AG10803 (cell line): ENCODE data around the gene SEZ6L2.
"Not testable (repeated sequence)": the region's sequence is repeated elsewhere in the genome, so short reads cannot be mapped to it uniquely, and the experiment has no call there.

Experiments
- DNase-seq: peaks from one replicate; pipeline ENCODE4 v3.0.0; 2010; ENCODE audit warnings: low read depth
- H3K4me3 ChIP-seq: 2 replicates; pipeline ENCODE4 v1.5.1; 2011; ENCODE audit warnings: mild to moderate bottlenecking, low read length, control low read depth
- CTCF ChIP-seq: conservative IDR thresholded peaks from 2 replicates; pipeline ENCODE4 v1.5.1; 2011; ENCODE audit warnings: mild to moderate bottlenecking, low read length, control low read depth, inconsistent platforms

The SEZ6L2 gene

GRCh38 chr16:29841631-29842030 lies 57.7 kb downstream of the SEZ6L2 start:
- TF ChIP-seq CTCF = no peak
- no peak overlapping the region for H3K4me3 ChIP-seq
- no peak for DNase-seq

- no peak for DNase-seq
- no peak for TF ChIP-seq CTCF
- H3K4me3 ChIP-seq = no peak overlapping the region
Measured at GRCh38 chr16:29840240-29840639, 59.1 kb downstream of the SEZ6L2 start.

- no peak overlapping the region for H3K4me3 ChIP-seq
- no peak for TF ChIP-seq CTCF
- no peak for DNase-seq
Measured at GRCh38 chr16:29839822-29840221, 59.5 kb downstream of the SEZ6L2 start.

GRCh38 chr16:29837841-29838240 lies 61.5 kb downstream of the SEZ6L2 start:
- no peak for TF ChIP-seq CTCF
- DNase-seq = no peak
- H3K4me3 ChIP-seq = no peak overlapping the region

- no peak overlapping the region for H3K4me3 ChIP-seq
- DNase-seq = no peak
- no peak for TF ChIP-seq CTCF
Measured at GRCh38 chr16:29836623-29837022, 62.7 kb downstream of the SEZ6L2 start.

GRCh38 chr16:29835926-29836325 lies 63.4 kb downstream of the SEZ6L2 start:
- no peak for TF ChIP-seq CTCF
- DNase-seq = no peak
- H3K4me3 ChIP-seq = no peak overlapping the region

- no peak for TF ChIP-seq CTCF
- DNase-seq = no peak
- H3K4me3 ChIP-seq = no peak overlapping the region
Measured at GRCh38 chr16:29834079-29834478, 65.3 kb downstream of the SEZ6L2 start.

GRCh38 chr16:29833219-29833618 lies 66.1 kb downstream of the SEZ6L2 start:
- not testable (repeated sequence) for DNase-seq, H3K4me3 ChIP-seq
